Psoas muscle (tissue), 8 donors: ENCODE results near the gene EXD1. TPM values are rescaled to one million over a fixed set of nuclear protein-coding genes. Genes with fewer than 3 reads are reported as not detected.
"Not testable (repeated sequence)": the region's sequence is repeated elsewhere in the genome, so short reads cannot be mapped to it uniquely, and the experiment has no call there.

Experiments used
- ATAC-seq, 4 donors: fragments of 200-7000 bp; cut with Tn5 transposase; one replicate each; pipeline ENCODE4 v1.9.1; 2020; ENCODE audit warnings: moderate library complexity in 3 of 4, mild to moderate bottlenecking in 2 of 4
- DNase-seq, 2 donors: peaks; one replicate each; pipeline ENCODE4 v3.0.0-alpha.2; 2020
- H3K27ac ChIP-seq: fragments of 200-600 bp; one replicate; pipeline ENCODE4 v1.8.0; 2022
- H3K27me3 ChIP-seq, 3 donors: fragments of 200-600 bp in 1 of 3; one replicate each; pipeline versions ENCODE4 v1.6.1 to v1.8.0; 2013 to 2022; ENCODE audit warnings: low read length in 2 of 3, mild to moderate bottlenecking in 2 of 3, moderate library complexity in 1 of 3; ENCODE audit not compliant: insufficient read depth in 3 of 3
- H3K36me3 ChIP-seq, 2 donors: fragments of 200-600 bp in 1 of 2; one replicate each; pipeline versions ENCODE4 v1.6.1 to v1.8.0; 2013 to 2022; ENCODE audit warnings: low read depth in 1 of 2, mild to moderate bottlenecking in 1 of 2, moderate library complexity in 1 of 2; ENCODE audit not compliant: insufficient read depth in 1 of 2
- H3K4me1 ChIP-seq: fragments of 200-600 bp; one replicate; pipeline ENCODE4 v1.8.0; 2022
- H3K4me3 ChIP-seq: fragments of 200-600 bp; one replicate; pipeline ENCODE4 v1.8.0; 2022; ENCODE audit warnings: mild to moderate bottlenecking
- H3K9me3 ChIP-seq: fragments of 200-600 bp; one replicate; pipeline ENCODE4 v1.8.0; 2022
- WGBS, 3 donors: extraction: QIAGEN DNeasy Blood & Tissue Kit; methylation state at CpG; one replicate each; pipeline versions ENCODE4 v1.1.6 to v1.1.7; 2013; 5-methylcytosine and 5-hydroxymethylcytosine counted together
- intact Hi-C, 2 donors: fragments of 100-400 bp; cut with DNase I; formaldehyde crosslinking; loops; one replicate each; pipeline versions ENCODE4 v1.11.0 to v1.14.2; 2022
- polyA plus RNA-seq, 3 donors: library from polyadenylated mRNA; stranded (reverse); fragments of 200-250 nt; gene quantifications; one replicate each; pipeline ENCODE4 v1.2.3, GENCODE V29; 2013
- total RNA-seq, 4 donors: library from RNA; stranded (reverse); fragmentation: NEBNext Ultra II Directional in 2 of 4; extraction: Animal tissue kit (Norgen Biotek cat#: 25700) in 2 of 4; gene quantifications; one replicate each; pipeline versions ENCODE4 v1.2.1 to v1.2.4, GENCODE V29; 2021 to 2023
- TF ChIP-seq, protein P1 (sequence below): fragments of 200-600 bp; IDR thresholded peaks from one replicate; pipeline ENCODE4 v1.8.0; 2022; ENCODE audit warnings: antibody characterized with exemption
- donor health status: healthy with polysubstance abuse.
- donor health status: DM: no; HTN: no; CAD: no; lungs with moderate emphysema.
- donor health status: Bipolar disorder and iron deficiency.
- donor health status: healthy.
- donor health status: DM: yes; HTN: yes; CAD: no.
- donor health status: DM: no; HTN: no; CAD: no.
- donor health status: DM: no; HTN: no; CAD: no.
- donor health status: DM: yes; HTN: yes; CAD: no.

EXD1 gene
- total and polyA plus RNA-seq, 7 donors: 0.43 TPM; not detected in 6

DNA sequence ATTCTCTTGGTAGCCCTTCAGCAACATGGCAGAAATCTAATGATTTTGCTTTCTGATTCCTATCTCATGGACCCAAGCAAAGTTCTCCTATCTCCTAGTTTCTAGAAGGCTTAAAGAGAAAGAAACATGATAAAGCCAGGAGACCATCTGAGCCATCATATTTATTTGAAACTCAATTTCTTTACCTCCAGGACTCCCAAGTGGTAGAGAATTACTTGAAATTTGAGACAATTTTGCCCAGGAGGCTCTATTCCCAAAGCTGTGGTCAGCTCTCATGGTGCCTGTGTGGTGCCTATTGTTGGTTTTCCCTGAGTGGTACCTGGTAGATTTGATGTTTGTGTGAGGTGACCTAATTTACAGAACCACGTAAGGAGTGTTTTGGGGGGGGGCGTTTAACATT lies 39.3 kb upstream of the EXD1 start:
- no peaks in the 10 kb centered on the region for H3K27me3 ChIP-seq
- no peaks in the 10 kb centered on the region for H3K9me3 ChIP-seq
- no peaks in the 10 kb centered on the region for H3K4me1 ChIP-seq
- TF ChIP-seq, protein P1, sequence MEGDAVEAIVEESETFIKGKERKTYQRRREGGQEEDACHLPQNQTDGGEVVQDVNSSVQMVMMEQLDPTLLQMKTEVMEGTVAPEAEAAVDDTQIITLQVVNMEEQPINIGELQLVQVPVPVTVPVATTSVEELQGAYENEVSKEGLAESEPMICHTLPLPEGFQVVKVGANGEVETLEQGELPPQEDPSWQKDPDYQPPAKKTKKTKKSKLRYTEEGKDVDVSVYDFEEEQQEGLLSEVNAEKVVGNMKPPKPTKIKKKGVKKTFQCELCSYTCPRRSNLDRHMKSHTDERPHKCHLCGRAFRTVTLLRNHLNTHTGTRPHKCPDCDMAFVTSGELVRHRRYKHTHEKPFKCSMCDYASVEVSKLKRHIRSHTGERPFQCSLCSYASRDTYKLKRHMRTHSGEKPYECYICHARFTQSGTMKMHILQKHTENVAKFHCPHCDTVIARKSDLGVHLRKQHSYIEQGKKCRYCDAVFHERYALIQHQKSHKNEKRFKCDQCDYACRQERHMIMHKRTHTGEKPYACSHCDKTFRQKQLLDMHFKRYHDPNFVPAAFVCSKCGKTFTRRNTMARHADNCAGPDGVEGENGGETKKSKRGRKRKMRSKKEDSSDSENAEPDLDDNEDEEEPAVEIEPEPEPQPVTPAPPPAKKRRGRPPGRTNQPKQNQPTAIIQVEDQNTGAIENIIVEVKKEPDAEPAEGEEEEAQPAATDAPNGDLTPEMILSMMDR: no peak
- no peak overlapping the region for H3K27ac ChIP-seq
- peaks cover 3 to 98% of the 10 kb centered on the region in 2 donors for H3K36me3 ChIP-seq
- 92 to 98% (median 95%) methylated on average over 2 of the region's 2 CpGs for WGBS, 3 donors
- intact Hi-C loops: no loop called here
- no peak for DNase-seq
- no peak for ATAC-seq
- no peak overlapping the region for H3K4me3 ChIP-seq

DNA sequence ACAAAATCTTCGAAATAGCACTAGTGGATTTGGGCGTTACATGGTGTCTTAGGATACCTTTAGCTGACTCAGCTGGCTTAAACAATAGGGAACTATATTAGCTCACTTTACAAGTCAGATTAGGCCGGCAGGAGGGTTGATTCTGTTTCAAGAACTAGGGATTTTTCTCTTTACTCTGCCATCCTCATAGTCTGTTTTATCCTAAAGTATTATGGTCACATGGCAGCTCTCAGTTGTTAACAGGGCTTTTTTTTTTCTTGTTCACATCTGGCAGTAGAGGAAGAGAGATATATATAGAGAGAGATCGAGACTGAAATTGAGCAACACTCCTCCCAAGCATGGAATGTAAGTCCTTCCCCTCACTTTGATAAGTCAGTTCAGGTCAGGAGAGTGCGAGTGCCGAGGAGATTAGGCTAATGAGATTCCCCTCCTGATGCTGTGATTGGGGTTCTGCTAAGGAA lies 33.4 kb upstream of the EXD1 start:
- peaks cover 0 to 74% of the 10 kb centered on the region in 2 donors for H3K36me3 ChIP-seq
- no peak overlapping the region for H3K27ac ChIP-seq
- ATAC-seq: peak; percentile 49 to 87 (median 72)

DNA sequence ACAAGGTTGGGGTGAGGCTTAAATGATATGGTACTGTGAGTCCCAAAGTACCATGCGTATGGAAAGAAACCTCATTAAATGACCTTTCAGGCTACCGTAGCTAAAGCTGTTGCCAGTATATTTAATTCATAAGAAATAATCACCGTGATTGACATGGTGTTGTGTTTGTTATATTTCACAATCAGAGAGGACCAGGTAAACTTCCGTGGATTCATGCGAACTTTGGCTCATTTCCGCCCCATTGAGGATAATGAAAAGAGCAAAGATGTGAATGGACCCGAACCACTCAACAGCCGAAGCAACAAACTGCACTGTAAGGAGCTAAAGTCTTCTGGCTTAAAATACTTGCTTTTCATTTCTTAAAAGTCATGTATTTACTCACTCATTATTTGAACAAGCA lies 32.0 kb upstream of the EXD1 start:
- intact Hi-C loops: no loop called here
- H3K27me3 ChIP-seq: no peaks in the 10 kb centered on the region
- DNase-seq (no peak), ATAC-seq (no peak)
- no peak overlapping the region for H3K4me3 ChIP-seq
- H3K36me3 ChIP-seq: peaks cover 0 to 71% of the 10 kb centered on the region in 2 donors
- H3K27ac ChIP-seq: no peak overlapping the region
- H3K9me3 ChIP-seq: no peaks in the 10 kb centered on the region
- TF ChIP-seq, protein P1: no peak
- WGBS, 3 donors: 95 to 96% (median 96%) methylated on average over 8 of the region's 8 CpGs
- H3K4me1 ChIP-seq: peaks cover 39% of the 10 kb centered on the region

More for the DNA sequence above, 33.4 kb upstream of the EXD1 start:
- no peak for DNase-seq
- H3K4me3 ChIP-seq: no peak overlapping the region
- intact Hi-C loops: no loop called here
- no peaks in the 10 kb centered on the region for H3K9me3 ChIP-seq
- peaks cover 28% of the 10 kb centered on the region for H3K4me1 ChIP-seq
- 38 to 39% (median 38%) methylated on average over 6 of the region's 6 CpGs for WGBS, 3 donors
- TF ChIP-seq, protein P1: no peak
- no peaks in the 10 kb centered on the region for H3K27me3 ChIP-seq

- intact Hi-C loops, H3K27me3 ChIP-seq, H3K27ac ChIP-seq, ATAC-seq, H3K4me3 ChIP-seq, DNase-seq, H3K9me3 ChIP-seq: not testable (repeated sequence)
- H3K4me1 ChIP-seq: peaks cover 39% of the 10 kb centered on the region
- 91 to 98% (median 96%) methylated on average over 7 of the region's 7 CpGs for WGBS, 3 donors
- peaks cover 0 to 70% of the 10 kb centered on the region in 2 donors for H3K36me3 ChIP-seq
These were observed 30.4 kb upstream of the EXD1 start for GRCh38 chr15:41260924-41261323.

DNA sequence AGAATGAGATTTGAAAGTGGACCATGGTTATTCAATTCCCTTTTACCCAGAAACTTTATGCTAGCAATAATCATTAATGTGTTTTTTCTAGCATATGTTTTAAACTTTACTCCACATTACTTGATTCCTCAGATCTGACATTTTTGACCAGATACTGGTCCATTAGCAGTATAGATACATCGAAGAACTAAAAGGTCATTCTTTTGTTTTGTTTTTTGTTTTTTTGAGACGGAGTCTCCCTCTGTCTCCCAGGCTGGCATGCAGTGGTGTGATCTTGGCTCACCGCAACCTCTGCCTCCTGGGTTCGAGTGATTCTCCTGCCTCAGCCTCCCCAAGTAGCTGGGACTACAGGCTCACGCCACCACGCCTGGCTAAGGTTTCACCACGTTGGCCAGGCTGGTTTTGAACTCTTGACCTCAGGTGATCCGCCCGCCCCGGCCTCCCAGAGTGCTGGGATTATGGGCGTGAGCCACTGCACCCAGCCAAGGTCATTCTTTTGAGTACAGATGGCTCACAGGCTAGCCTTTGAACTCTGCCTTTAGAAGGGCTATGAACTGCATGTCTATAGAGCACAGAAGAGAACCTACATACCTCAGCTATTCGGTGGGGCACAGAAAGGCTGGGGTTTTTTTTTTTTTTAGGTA lies 29.1 kb upstream of the EXD1 start:
- DNase-seq: no peak
- H3K4me3 ChIP-seq: peak overlapping the region; percentile 31
- 71 to 86% (median 74%) methylated on average over 12 of the region's 12 CpGs for WGBS, 3 donors
- no peaks in the 10 kb centered on the region for H3K9me3 ChIP-seq
- TF ChIP-seq, protein P1: no peak
- ATAC-seq: peak; percentile 9 to 38 (median 16)
- peak overlapping the region; percentile 70 for H3K27ac ChIP-seq
- H3K36me3 ChIP-seq: peaks cover 0 to 69% of the 10 kb centered on the region in 2 donors
- H3K27me3 ChIP-seq: no peaks in the 10 kb centered on the region
- peaks cover 39% of the 10 kb centered on the region for H3K4me1 ChIP-seq
- intact Hi-C loops: no loop called here
